NCI-H187 treated with DMSO at 0.1 percent for 48 hours (cell line): Measurements from ENCODE around the gene ISOC2.
"Not testable (repeated sequence)": the region's sequence is repeated elsewhere in the genome, so short reads cannot be mapped to it uniquely, and the experiment has no call there.

ENCODE experiments used
- DNase-seq: peaks from one replicate; lab custom pipeline; 2025; lab: John Stamatoyannopoulos, UW

ISOC2 gene, protein sequence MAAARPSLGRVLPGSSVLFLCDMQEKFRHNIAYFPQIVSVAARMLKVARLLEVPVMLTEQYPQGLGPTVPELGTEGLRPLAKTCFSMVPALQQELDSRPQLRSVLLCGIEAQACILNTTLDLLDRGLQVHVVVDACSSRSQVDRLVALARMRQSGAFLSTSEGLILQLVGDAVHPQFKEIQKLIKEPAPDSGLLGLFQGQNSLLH

GRCh38 chr19:55461259-55461973 is at the start of gene ISOC2:
Gene ISOC2, minus strand, starts transcription at chr19:55461642. Its CDS starts 5,156 bp downstream, at chr19:55456486.
- DNase-seq = peak; percentile 96

DNA sequence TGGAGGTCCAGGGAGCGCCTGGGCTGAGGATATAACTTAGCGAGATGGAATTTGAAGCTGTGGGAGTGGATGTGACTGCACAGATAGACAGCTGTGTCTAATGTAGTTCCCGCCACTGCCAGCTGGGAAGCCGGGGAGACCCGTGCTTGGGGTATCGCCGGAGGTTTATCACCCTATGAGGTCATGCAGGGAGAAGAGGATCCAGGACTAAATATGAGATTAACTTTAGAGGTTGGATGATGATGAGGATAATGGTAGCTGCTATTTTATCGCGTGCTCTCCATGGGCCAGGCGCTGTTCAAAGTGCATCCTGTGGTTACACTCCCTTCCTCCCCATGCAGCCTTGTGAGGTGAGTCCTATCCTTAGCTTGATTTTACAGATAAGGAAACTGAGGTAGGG is 46.7 kb upstream of the ISOC2 start:
- DNase-seq = no peak

DNA sequence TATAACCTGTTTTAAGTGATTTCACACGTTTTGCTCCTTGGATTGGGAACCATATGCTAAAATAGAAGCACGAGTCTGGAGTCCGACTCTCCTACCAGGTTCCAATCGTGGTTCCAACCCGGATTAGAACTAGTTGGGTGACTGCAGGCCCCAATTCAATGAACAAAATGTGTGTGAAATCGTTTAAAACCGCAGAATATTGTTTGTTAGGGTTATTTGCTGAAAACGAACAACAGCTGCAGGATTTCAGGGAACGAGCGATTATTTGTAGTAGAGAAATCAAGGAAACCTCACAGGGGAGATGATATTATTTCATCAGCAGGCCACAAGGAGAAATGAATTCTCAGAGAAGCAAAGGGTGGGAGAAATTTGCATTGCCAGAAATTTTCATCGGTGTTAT is 43.5 kb upstream of the ISOC2 start:
- no peak for DNase-seq

- no peak for DNase-seq
Observed at GRCh38 chr19:55504252-55504603, 42.8 kb upstream of the ISOC2 start.

GRCh38 chr19:55503502-55504251 is 42.2 kb upstream of the ISOC2 start:
- peak; percentile 41 for DNase-seq

DNA sequence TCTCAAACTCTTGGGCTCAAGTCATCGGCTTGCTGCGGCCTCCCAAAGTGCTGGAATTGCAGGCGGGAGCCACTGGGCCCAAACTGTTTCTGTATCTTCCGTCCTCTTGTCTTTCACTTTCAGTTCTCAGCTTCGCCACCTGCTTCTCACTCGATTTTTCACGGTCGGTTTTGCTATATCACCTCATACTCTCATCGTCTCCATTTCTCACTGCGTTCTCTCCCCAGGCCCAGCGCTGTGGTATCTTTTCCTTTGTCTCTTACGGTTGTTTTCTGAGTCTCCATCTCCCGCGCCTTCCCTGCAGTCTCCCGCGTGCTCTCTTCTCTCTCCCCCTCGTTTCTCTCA is 41.7 kb upstream of the ISOC2 start:
- no peak for DNase-seq

DNA sequence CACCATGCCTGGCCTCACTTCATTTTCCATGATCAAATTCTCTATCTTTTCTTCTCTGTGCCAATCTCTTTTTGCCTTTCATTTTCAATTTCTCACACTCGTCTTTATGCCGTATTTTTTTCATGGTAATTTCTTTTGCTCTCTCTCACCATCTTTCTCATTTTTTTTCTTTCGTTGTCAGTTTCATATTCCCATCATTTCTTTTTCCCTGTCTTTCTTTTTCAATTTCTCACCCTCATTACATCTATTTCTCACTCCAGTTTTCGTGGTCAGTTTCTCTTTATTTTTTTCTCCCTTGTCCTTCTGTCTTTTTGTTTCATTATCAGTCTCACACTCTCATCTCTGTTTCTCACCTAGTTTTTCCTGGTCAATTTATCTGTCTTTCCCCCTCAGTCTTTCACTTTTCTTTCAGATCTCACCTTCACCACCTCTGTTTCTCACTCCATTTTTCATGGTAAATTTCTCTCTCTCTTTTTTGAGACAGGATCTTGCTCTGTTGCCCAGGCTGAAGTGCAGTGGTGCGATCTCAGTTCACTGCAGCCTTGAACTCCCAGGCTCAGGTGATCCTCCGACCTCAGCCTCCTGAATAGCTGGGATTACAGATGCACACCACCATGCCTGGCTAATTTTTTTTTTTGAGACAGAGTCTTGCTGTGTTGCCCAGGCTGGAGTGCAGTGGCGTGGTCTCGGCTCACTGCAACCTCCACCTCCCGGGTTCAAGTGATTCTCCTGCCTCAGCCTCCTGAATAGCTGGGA is 40.9 kb upstream of the ISOC2 start:
- no peak for DNase-seq

GRCh38 chr19:55500368-55500952 is 39.0 kb upstream of the ISOC2 start:
- no peak for DNase-seq

GRCh38 chr19:55498246-55498840 is 36.9 kb upstream of the ISOC2 start:
- no peak for DNase-seq

DNA sequence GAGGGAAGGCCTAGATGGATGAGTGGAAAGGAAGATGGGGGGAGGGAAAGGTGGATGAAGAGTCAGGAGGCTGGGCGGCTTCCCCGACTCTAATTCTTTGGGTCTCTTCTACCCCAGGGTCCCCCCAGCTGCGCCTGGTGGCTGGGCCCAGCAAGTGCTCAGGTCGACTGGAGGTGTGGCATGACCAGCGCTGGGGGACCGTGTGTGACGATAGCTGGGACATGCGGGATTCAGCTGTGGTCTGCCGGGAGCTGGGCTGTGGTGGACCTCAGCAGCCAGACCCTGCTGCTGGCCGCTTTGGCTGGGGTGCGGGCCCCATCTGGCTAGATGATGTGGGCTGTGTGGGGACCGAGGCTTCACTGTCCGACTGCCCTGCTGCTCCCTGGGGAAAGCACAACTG is 36.3 kb upstream of the ISOC2 start:
- no peak for DNase-seq

DNA sequence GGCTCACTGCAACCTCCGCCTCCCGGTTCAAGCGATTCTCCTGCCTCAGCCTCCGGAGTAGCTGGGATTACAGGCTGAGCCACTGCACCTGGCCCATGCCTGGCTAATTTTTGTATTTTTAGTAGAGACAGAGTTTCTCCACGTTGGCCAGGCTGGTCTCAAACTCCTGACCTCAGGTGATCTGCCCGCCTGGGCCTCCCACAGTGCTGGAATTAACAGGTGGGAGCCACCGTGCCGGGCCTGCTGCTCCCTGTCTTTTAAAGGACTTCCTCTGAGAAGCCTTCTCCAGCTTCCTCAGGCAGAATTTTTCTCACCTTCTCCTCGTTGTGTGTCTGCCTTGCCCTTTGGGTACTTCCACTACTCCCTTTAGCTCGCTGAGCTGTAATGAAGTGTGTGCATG is 35.4 kb upstream of the ISOC2 start:
- DNase-seq = not testable (repeated sequence)

DNA sequence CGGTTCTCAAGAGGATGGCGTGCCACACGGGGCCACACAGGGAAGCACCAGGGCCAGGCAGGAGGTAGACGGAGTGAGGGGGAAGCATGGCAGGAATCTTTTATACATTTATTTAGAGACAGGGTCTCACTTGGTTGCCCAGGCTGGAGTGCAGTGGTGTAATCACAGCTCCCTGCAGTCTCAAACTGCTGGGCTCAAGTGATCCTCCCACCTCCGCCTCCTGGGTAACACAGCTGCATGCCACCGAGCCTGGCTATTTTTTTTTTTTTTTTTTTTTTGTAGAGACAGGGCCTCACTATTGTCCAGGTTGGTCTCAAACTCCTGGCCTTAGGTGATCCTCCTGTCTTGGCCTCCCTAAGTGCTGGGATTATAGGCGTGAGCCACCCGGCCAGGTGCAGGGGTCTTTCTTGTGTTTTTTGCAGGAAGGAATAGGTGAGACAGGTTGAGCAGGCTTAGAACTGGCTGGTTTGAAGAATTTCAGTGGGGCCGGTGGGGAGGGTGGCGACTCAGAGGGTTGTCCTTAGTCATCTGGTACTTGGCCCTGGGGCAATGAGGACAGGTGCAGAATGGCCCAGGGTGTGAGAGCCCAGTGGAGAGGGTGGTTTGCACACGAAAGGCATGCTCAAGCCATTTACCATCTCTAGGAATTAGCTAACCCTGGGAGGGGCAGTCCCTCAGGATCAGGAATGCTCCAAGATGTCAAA is 34.4 kb upstream of the ISOC2 start:
- no peak for DNase-seq

DNA sequence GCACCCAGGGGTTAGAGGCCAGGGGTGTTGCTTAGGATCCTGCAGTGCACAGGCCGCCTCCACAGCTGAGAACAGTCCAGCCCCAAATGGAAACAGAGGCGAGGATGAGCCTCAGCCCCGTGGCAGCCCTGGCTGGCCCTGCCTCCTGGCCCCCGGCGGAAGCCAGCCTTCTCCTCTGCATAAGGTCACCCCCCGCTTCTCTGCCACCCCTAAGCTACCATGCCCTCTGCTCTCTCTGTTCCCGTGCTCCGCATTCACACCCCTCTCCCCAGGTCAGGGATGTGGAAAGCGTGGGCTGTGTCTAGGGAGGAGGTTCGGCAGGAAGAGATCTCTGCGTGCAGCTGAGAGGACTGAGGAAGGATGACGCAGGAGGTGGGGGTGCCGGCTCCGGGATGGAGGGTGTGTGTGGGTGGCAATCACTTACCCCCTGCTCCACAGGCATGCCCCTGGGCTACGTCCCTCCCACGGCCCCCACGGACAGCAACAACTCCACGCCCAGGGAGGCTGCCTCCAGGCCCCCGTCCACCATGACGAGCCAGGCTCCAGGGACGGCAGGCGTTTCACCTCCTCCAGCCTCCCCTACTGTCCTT is 32.8 kb upstream of the ISOC2 start:
- DNase-seq = no peak

GRCh38 chr19:55493645-55494171 is 32.3 kb upstream of the ISOC2 start:
- DNase-seq = no peak

DNA sequence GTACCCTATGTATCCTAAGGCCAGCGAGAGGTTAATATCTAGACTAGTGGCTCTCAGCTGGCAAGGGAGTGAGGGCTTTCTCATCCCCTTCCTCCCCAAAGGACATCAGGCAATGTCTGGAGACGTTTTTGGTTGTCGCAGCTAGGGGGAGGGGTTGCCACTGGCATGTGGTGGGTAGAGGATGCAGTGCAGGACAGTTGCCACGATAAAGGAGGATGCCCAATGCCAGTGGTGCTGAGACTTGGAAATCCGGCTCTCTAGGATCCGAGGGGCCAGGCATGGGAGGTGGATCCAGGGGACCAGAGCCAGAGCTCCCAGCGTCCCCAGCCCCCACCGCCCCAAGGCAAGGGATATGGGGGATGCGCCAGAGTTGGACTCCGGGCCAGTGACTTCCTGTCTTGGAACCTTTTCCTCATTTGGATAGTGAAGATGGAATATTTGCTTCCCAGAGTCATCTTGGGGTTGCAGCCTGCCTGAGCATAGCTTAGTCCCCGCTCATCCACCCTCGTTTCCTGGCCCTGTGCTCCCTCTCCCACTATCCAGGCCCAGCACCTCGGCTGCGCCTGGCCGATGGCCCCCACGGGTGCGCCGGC is 31.7 kb upstream of the ISOC2 start:
- DNase-seq = no peak

GRCh38 chr19:55492362-55492944 is 31.0 kb upstream of the ISOC2 start:
- DNase-seq = no peak

- DNase-seq = no peak
Observed at GRCh38 chr19:55491546-55492360, 30.3 kb upstream of the ISOC2 start.

DNA sequence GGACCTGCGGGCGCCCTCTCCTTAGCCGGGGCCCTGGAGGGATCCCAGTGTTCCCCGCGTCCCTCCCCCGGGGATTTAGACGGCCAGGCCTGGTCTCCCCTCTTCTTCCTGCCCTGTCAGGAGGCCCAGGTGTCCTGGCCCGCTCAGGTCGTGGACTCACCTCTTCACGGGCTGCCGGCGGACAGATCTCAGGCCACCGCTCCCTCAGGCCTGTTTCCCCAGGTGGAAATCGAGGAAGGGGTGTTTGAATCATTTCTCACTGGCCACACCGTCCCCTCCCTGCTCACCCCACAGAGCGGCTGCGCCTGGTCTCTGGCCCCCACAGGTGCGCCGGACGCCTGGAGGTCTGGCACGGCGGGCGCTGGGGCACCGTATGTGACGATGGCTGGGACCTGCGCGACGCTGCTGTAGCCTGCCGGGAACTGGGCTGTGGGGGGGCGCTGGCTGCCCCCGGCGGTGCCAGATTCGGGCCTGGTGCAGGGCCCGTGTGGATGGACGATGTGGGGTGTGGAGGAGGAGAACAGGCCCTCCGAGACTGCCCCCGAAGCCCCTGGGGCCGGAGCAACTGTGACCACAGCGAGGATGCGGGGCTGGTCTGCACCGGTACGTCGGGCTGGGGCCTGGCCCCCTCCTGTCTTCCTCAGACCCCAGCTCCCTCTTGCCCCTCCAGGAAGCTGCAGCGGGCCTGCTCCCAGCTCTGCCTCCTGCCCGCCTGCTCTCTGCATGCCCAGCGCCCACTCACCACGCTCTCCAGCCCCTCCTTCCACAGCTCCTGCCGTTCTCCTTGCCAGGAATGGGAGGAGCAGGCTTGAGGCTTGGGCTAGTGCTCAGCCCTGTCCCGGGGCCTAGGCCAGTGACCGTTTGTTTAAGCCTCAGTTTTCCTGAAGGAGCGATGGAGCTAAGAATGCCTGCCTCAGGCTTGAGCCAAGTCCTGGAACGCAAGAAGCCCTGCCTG is 29.3 kb upstream of the ISOC2 start:
- DNase-seq = no peak
